Central memory CD8-positive, alpha-beta T cell (primary cell): ENCODE data around the gene PCSK6.

Experiments
- ATAC-seq: fragments of 150-1000 bp; cut with Tn5 transposase; replicated peaks from 2 replicates; pipeline ENCODE4 v1.10.0; 2022; ENCODE audit warnings: mild to moderate bottlenecking, moderate FRiP score, moderate number of reproducible peaks; ENCODE audit not compliant: poor library complexity, severe bottlenecking; ENCODE audit errors: extremely low read depth
- DNase-seq, 2 donors: peaks; one replicate each; pipeline ENCODE4 v3.0.0; 2021; ENCODE audit warnings: low spot score in 2 of 2
- H3K27ac Mint-ChIP-seq: one replicate; pipeline ENCODE4 v1.8.0; 2022; ENCODE audit warnings: low read depth, mild to moderate bottlenecking, moderate library complexity, mixed read lengths
- H3K27me3 Mint-ChIP-seq: one replicate; pipeline ENCODE4 v1.8.0; 2022; ENCODE audit warnings: mixed read lengths
- H3K36me3 Mint-ChIP-seq: one replicate; pipeline ENCODE4 v1.8.0; 2022; ENCODE audit warnings: mild to moderate bottlenecking, moderate library complexity, mixed read lengths; ENCODE audit not compliant: insufficient read depth
- H3K4me1 Mint-ChIP-seq: one replicate; pipeline ENCODE4 v1.8.0; 2022; ENCODE audit warnings: mixed read lengths
- H3K4me3 Mint-ChIP-seq: one replicate; pipeline ENCODE4 v1.8.0; 2022; ENCODE audit warnings: mild to moderate bottlenecking, moderate library complexity, mixed read lengths
- H3K9me3 Mint-ChIP-seq: one replicate; pipeline ENCODE4 v1.8.0; 2022; ENCODE audit warnings: mixed read lengths

The PCSK6 gene

DNA sequence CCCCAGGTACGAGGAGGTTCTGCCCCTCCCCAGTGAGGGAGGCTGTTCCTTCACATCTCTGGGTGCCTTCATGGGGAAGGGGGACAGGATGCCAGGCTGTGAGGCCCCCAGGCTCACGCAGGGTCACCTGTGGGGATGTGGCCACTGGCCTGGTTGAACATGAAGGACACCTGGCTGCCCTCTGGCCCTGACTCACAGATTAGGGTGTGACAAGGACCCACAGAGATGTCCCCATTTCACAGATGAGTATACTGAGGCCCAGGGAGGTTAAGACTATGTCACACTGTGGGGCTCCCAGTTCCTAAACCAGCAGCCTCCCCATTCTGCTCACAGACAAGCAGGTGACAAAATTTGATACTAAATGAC, 42.4 kb downstream of the PCSK6 start:
- no peak for DNase-seq
- no peak for ATAC-seq
- no peaks in the 10 kb centered on the region for H3K9me3 Mint-ChIP-seq
- H3K4me3 Mint-ChIP-seq = no peak overlapping the region
- no peaks in the 10 kb centered on the region for H3K36me3 Mint-ChIP-seq
- H3K27ac Mint-ChIP-seq = no peak overlapping the region
- H3K4me1 Mint-ChIP-seq = no peaks in the 10 kb centered on the region
- peaks cover 56% of the 10 kb centered on the region for H3K27me3 Mint-ChIP-seq

- Mint-ChIP-seq H3K4me1 (no peaks in the 10 kb centered on the region), H3K27me3 (peaks cover 51% of the 10 kb centered on the region), H3K4me3 (no peak overlapping the region), H3K27ac (no peak overlapping the region), H3K9me3 (no peaks in the 10 kb centered on the region), H3K36me3 (no peaks in the 10 kb centered on the region)
- ATAC-seq = no peak
- DNase-seq = no peak
Measured at GRCh38 chr15:101446518-101447167, 42.9 kb downstream of the PCSK6 start.

DNA sequence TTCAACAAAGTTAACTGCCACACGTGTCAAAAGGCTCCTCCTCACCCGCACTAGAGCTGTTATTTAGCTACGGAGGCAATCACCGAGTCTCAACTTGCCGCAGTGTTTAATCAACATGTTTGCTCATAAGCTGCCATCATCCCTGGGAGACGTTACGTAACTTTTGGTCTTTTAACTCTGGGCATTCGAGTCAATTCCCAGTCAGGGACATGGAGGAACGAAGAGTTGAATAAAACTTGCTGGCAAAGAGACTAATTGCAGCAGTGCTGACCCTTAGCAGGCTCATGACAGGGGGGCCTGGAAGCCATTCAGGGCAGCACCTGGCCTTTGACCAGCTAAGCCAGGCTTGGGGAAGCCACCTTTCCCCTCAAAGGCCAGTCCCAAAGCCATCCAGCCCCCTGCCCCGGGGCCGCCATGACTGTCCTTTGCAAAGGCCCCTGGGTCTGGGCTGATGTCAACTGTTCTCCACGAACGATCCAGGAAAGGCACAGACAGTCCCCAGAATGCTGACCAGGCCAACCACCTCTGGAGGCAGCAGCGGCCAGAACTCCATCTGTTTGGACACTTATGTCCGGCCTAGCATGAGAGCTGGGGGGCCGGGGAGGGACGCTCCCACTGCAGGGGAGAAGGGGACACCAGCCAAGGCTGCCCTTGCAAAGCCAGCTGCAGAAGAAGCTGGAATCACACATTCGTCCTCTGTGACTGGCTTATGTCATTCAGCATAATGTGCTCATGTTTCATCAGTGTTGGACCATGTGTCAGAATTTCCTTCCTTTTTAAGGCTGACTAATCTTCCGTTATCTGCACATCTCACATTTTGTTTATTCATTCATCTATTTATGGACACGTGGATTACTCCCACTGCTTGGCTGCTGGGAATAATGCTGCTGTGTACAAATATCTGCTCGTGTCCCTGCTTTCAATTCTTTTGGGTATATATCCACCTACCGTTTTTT, 43.7 kb downstream of the PCSK6 start:
- DNase-seq (no peak), ATAC-seq (no peak)
- Mint-ChIP-seq H3K4me1 (no peaks in the 10 kb centered on the region), H3K4me3 (no peak overlapping the region), H3K27me3 (peaks cover 43% of the 10 kb centered on the region), H3K9me3 (no peaks in the 10 kb centered on the region), H3K36me3 (no peaks in the 10 kb centered on the region), H3K27ac (no peak overlapping the region)

GRCh38 chr15:101444807-101445508, 44.5 kb downstream of the PCSK6 start:
- peaks cover 34% of the 10 kb centered on the region for H3K27me3 Mint-ChIP-seq
- ATAC-seq = no peak
- no peak overlapping the region for H3K4me3 Mint-ChIP-seq
- H3K27ac Mint-ChIP-seq = no peak overlapping the region
- H3K36me3 Mint-ChIP-seq = no peaks in the 10 kb centered on the region
- no peaks in the 10 kb centered on the region for H3K4me1 Mint-ChIP-seq
- no peak for DNase-seq
- H3K9me3 Mint-ChIP-seq = no peaks in the 10 kb centered on the region

DNA sequence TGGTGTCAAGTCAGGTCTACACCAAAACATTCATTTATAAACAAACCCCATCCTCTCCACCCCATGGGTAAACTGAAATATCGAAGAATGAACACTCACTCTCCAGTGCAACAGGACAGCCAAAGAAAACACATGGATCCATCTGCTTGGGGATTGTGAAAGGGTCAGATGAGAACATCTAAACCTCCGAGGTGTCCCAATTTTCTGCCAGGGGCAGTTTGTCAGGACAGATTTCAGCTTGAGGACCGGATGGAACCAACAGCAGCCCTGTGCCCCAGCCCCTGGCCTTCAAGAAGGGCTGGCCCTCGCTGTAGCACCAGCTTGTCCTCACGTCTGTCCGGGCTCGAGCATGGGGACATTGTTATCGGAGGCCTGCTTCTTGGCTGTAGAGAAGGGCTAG, 45.5 kb downstream of the PCSK6 start:
- H3K36me3 Mint-ChIP-seq = no peaks in the 10 kb centered on the region
- no peaks in the 10 kb centered on the region for H3K4me1 Mint-ChIP-seq
- no peak overlapping the region for H3K27ac Mint-ChIP-seq
- no peak for DNase-seq
- H3K4me3 Mint-ChIP-seq = no peak overlapping the region
- H3K27me3 Mint-ChIP-seq = peaks cover 31% of the 10 kb centered on the region
- ATAC-seq = no peak
- H3K9me3 Mint-ChIP-seq = no peaks in the 10 kb centered on the region

GRCh38 chr15:101442272-101442671, 47.2 kb downstream of the PCSK6 start:
- Mint-ChIP-seq H3K4me1 (no peaks in the 10 kb centered on the region), H3K36me3 (no peaks in the 10 kb centered on the region), H3K9me3 (no peaks in the 10 kb centered on the region), H3K27ac (no peak overlapping the region), H3K4me3 (no peak overlapping the region), H3K27me3 (peaks cover 37% of the 10 kb centered on the region)
- ATAC-seq (no peak), DNase-seq (no peak)

- Mint-ChIP-seq H3K4me1 (no peaks in the 10 kb centered on the region), H3K27me3 (peaks cover 36% of the 10 kb centered on the region), H3K27ac (no peak overlapping the region), H3K9me3 (no peaks in the 10 kb centered on the region), H3K36me3 (no peaks in the 10 kb centered on the region), H3K4me3 (no peak overlapping the region)
- no peak for DNase-seq
- ATAC-seq = no peak
Measured at GRCh38 chr15:101441696-101442095, 47.8 kb downstream of the PCSK6 start.

GRCh38 chr15:101440846-101441590, 48.5 kb downstream of the PCSK6 start:
- Mint-ChIP-seq H3K27me3 (peaks cover 36% of the 10 kb centered on the region), H3K27ac (no peak overlapping the region), H3K4me1 (no peaks in the 10 kb centered on the region), H3K36me3 (no peaks in the 10 kb centered on the region), H3K4me3 (no peak overlapping the region), H3K9me3 (no peaks in the 10 kb centered on the region)
- DNase-seq = no peak
- no peak for ATAC-seq

GRCh38 chr15:101439920-101440319, 49.6 kb downstream of the PCSK6 start:
- Mint-ChIP-seq H3K36me3 (no peaks in the 10 kb centered on the region), H3K27me3 (peaks cover 45% of the 10 kb centered on the region), H3K4me1 (no peaks in the 10 kb centered on the region), H3K4me3 (no peak overlapping the region), H3K27ac (no peak overlapping the region), H3K9me3 (no peaks in the 10 kb centered on the region)
- no peak for DNase-seq
- no peak for ATAC-seq

DNA sequence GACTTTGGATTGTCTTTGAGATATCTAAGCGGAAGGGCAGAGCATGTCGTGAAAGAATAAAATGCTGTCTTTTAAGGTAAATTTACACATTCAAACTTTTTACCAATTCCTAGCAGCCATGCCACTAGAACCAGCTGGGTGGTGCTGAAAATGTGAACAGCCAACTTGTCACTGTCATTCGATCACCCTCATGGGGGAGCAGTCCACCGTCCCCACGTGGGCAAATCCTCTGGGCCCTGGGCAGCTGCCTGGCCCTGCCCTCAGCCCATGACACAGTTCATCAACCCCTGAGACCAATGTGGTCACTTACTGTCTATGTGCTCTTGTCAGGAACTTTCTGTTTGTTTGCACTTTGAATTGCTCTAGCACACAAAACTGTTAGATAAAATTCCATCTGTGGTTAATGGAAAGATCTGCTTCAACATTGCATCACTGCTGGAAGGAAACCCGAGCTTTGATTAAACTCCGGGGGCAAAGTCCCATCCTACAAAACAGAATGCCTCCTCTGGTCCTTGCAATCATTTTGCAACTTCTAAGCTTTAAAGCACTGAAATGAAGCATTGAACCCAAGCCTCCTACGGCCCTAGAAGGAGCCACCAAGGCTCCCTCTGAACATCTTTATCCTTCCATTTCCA, 50.1 kb downstream of the PCSK6 start:
- H3K36me3 Mint-ChIP-seq = no peaks in the 10 kb centered on the region
- H3K27ac Mint-ChIP-seq = no peak overlapping the region
- no peaks in the 10 kb centered on the region for H3K4me1 Mint-ChIP-seq
- H3K27me3 Mint-ChIP-seq = peaks cover 50% of the 10 kb centered on the region
- H3K4me3 Mint-ChIP-seq = no peak overlapping the region
- no peak for DNase-seq
- ATAC-seq = no peak
- no peaks in the 10 kb centered on the region for H3K9me3 Mint-ChIP-seq

DNA sequence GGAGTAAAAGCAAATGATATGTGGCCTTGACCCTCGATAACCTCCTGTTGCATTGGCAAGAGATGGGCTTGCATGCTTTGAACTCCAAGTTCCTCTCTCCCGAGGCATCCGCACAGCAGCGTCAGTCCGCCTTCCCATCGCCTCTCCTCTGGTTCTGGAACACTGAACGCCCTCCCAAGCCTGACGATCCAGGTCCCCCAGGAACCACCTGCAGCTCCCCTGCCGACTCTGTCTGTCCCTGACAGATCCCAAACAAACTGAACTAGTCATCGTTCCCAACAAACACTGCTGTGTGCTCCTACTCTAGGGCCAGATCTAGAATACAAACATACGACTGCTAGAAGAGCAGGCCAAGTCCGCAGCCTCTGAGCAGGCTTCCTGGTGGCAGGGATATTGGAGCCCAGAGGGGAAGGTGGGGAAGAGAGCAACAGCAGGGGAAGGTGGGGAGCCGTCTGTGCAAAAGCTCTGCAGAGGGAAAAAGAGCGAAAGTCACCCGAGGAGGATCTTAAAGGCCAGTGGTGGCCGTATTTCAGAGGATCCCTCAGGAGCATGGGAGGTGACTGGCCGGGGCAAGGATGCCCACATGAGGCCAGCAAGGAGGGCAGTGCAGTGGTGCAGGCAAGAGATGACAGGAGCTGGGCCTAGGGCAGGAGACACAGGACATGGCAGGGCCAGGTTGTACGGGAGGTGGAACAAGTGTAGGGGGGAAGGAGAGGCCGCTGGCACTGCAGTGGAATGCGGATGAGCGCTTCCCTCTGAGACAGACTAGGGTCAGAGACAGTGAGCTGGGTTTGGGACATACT, 50.8 kb downstream of the PCSK6 start:
- peaks cover 58% of the 10 kb centered on the region for H3K27me3 Mint-ChIP-seq
- H3K27ac Mint-ChIP-seq = no peak overlapping the region
- H3K4me1 Mint-ChIP-seq = no peaks in the 10 kb centered on the region
- DNase-seq (no peak), ATAC-seq (no peak)
- H3K4me3 Mint-ChIP-seq = no peak overlapping the region
- H3K9me3 Mint-ChIP-seq = no peaks in the 10 kb centered on the region
- no peaks in the 10 kb centered on the region for H3K36me3 Mint-ChIP-seq
